Peyer's patch (tissue), 4 donors: ENCODE results near the gene PAX7.

Experiments used
- CTCF ChIP-seq, 6 experiments: fragments of 450-650 bp in 4 of 6; fragments of 200-600 bp in 2 of 6; sonication (generic) in 1 of 6; IDR thresholded peaks; one replicate each; pipeline ENCODE4 v1.5.1; 2017 to 2019; ENCODE audit warnings: antibody characterized with exemption in 6 of 6, mild to moderate bottlenecking in 3 of 6, moderate library complexity in 1 of 6
- POLR2A ChIP-seq, 2 donors: fragments of 450-650 bp; IDR thresholded peaks; one replicate each; pipeline ENCODE4 v1.5.1; 2017; ENCODE audit warnings: antibody characterized with exemption in 2 of 2, mild to moderate bottlenecking in 2 of 2, moderate library complexity in 2 of 2

- TF ChIP-seq CTCF (IDR thresholded peaks at IDR 0.05) (no peak), POLR2A (IDR thresholded peaks at IDR 0.05) (no peak)
Measured at GRCh38 chr1:18721776-18722175, 91.1 kb downstream of the PAX7 start.
